ENCODE measurements around the gene CYFIP2.

Gene CYFIP2

DNA sequence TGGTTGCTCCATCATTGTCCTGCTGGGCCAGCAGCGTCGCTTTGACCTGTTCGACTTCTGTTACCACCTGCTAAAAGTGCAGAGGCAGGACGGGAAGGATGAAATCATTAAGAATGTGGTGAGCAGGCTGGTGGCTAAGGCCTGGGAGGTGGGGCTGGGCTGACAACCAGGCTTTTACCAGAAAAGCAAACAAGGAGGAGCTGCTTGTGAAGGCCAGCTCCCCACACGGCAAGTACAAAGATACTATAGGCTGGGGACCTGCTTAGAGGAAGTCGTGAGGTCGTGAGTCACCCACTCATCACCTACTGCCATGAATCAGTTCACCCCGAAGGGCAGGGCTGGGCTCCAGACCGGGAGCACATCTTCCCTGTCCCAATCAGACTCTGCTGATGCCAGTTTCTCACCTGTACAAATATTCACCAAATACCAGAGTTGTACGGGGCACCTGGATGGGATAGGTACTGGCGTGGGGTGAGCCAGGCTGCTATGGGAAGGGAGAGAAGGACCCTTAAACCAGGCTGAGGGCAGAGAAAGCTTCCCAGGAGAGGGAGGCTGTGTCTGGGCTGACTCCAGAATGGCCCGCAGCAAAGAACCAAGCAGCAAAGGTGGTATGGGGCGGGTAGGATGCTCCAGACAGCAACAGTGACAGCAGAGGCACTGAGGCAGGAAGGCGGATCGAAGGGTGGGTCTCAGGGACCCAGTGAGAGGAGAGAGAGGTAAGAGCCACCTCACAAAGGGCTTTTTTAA, 124.8 kb downstream of the CYFIP2 start:
- Histone ChIP-seq H3K4me1 (ENCODE audit: insufficient read depth, low read length, severe bottlenecking) (no peaks in the 10 kb centered on the region), H2AFZ (ENCODE audit: low read length) (no peak overlapping the region), H3K9me2 (ENCODE audit: low read depth, low read length) (no peaks in the 10 kb centered on the region), H3K4me2 (ENCODE audit: low read length) (no peak overlapping the region), H3K79me2 (ENCODE audit: insufficient read depth, low read length) (no peaks in the 10 kb centered on the region), H3K27ac (ENCODE audit: low read depth, low read length, poor library complexity, severe bottlenecking) (no peak overlapping the region), H4K20me1 (ENCODE audit: insufficient read depth, low read length) (no peaks in the 10 kb centered on the region), H3K9ac (ENCODE audit: low read length) (no peak overlapping the region), H3K36me3 (ENCODE audit: insufficient read depth, low read length) (peaks cover 78% of the 10 kb centered on the region), H3K9me3 (ENCODE audit: low read length) (no peaks in the 10 kb centered on the region), H3F3A (ENCODE audit: insufficient read depth, low read length) (no peaks in the 10 kb centered on the region), H3K4me3 (ENCODE audit: low read depth, low read length, poor library complexity, severe bottlenecking) (no peak overlapping the region), H3K27me3 (ENCODE audit: insufficient read depth, low read length) (no peaks in the 10 kb centered on the region)
- TF ChIP-seq EZH2 (IDR thresholded peaks at IDR 0.05; ENCODE audit: borderline replicate concordance, low read length) = no peak
- TF ChIP-seq, protein P1, sequence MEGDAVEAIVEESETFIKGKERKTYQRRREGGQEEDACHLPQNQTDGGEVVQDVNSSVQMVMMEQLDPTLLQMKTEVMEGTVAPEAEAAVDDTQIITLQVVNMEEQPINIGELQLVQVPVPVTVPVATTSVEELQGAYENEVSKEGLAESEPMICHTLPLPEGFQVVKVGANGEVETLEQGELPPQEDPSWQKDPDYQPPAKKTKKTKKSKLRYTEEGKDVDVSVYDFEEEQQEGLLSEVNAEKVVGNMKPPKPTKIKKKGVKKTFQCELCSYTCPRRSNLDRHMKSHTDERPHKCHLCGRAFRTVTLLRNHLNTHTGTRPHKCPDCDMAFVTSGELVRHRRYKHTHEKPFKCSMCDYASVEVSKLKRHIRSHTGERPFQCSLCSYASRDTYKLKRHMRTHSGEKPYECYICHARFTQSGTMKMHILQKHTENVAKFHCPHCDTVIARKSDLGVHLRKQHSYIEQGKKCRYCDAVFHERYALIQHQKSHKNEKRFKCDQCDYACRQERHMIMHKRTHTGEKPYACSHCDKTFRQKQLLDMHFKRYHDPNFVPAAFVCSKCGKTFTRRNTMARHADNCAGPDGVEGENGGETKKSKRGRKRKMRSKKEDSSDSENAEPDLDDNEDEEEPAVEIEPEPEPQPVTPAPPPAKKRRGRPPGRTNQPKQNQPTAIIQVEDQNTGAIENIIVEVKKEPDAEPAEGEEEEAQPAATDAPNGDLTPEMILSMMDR (IDR thresholded peaks at IDR 0.05; ENCODE audit: low read length) = no peak

DNA sequence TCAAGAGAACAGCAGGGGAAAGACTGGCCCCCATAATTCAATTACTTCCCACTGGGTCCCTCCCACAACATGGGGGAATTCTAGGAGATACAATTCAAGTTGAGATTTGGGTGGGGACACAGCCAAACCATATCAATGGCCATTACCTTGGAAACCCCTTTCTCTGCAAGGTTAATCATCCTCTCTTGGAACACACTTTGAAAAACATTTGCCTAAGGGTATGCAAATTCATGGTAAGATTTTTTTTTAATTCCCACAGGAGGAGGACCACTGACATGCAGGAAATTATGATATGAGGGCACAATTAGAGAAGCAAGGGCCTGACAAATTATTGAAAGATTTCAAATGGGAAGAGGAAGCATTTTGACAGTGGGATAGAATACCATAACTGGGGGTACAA, 132.4 kb downstream of the CYFIP2 start:
- no peaks in the 10 kb centered on the region for H3F3A ChIP-seq (ENCODE audit: insufficient read depth, low read length)
- H3K9me2 ChIP-seq (ENCODE audit: low read depth, low read length) = no peaks in the 10 kb centered on the region
- no peak overlapping the region for H2AFZ ChIP-seq (ENCODE audit: low read length)
- H3K27ac ChIP-seq (ENCODE audit: low read depth, low read length, poor library complexity, severe bottlenecking) = no peak overlapping the region
- no peaks in the 10 kb centered on the region for H3K9me3 ChIP-seq (ENCODE audit: low read length)
- H3K4me1 ChIP-seq (ENCODE audit: insufficient read depth, low read length, severe bottlenecking) = no peaks in the 10 kb centered on the region
- H3K79me2 ChIP-seq (ENCODE audit: insufficient read depth, low read length) = no peaks in the 10 kb centered on the region
- no peaks in the 10 kb centered on the region for H4K20me1 ChIP-seq (ENCODE audit: insufficient read depth, low read length)
- no peak overlapping the region for H3K4me3 ChIP-seq (ENCODE audit: low read depth, low read length, poor library complexity, severe bottlenecking)
- peaks cover 4% of the 10 kb centered on the region for H3K36me3 ChIP-seq (ENCODE audit: insufficient read depth, low read length)
- no peaks in the 10 kb centered on the region for H3K27me3 ChIP-seq (ENCODE audit: insufficient read depth, low read length)
- no peak overlapping the region for H3K9ac ChIP-seq (ENCODE audit: low read length)
- H3K4me2 ChIP-seq (ENCODE audit: low read length) = no peak overlapping the region
- TF ChIP-seq, protein P1 (IDR thresholded peaks at IDR 0.05; ENCODE audit: low read length) = no peak
- TF ChIP-seq EZH2 (IDR thresholded peaks at IDR 0.05; ENCODE audit: borderline replicate concordance, low read length) = no peak

DNA sequence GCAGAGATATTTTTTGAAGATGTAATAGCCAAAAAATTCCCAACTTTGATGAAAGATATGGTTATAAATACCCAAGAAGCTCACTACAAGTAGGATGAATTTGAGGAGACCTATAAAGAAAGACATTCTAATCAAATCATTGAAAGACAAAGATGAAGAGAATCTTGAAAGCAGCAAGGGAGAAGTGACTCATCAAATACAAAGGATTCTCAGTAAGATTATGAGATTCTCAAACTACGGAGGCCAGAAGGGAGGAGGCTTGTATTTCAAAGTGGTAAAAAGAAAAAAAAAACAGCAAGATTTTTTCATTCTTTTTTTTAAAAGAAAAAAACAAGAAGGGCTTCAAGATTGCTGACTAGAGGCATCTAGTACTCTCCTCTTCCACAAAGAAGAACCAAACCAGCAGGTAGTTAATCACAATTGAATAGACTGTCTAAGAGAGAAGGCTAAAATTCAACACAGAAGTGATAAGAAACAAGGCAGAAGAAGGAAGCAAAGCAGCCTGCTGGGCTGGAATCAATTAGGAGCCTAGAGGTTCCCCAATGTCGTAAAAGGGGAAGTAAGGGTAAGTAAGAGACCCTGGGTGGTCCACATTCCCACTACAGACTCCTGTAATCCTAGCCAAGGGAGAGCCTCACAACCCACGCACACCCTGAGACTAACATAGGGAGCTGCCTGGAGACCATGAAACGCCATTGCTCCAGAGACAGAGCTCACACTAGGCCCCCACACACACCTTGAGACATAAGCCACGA, 135.0 kb downstream of the CYFIP2 start:
- no peaks in the 10 kb centered on the region for H3K79me2 ChIP-seq (ENCODE audit: insufficient read depth, low read length)
- H2AFZ ChIP-seq (ENCODE audit: low read length) = no peak overlapping the region
- TF ChIP-seq EZH2 (IDR thresholded peaks at IDR 0.05; ENCODE audit: borderline replicate concordance, low read length) = no peak
- TF ChIP-seq, protein P1 (IDR thresholded peaks at IDR 0.05; ENCODE audit: low read length) = no peak
- no peaks in the 10 kb centered on the region for H3K9me2 ChIP-seq (ENCODE audit: low read depth, low read length)
- H3K9me3 ChIP-seq (ENCODE audit: low read length) = peaks cover 8% of the 10 kb centered on the region; the same call in 1 of the 2 replicates
- H3K27ac ChIP-seq (ENCODE audit: low read depth, low read length, poor library complexity, severe bottlenecking) = no peak overlapping the region
- no peaks in the 10 kb centered on the region for H3K36me3 ChIP-seq (ENCODE audit: insufficient read depth, low read length)
- no peak overlapping the region for H3K4me2 ChIP-seq (ENCODE audit: low read length)
- H3K4me1 ChIP-seq (ENCODE audit: insufficient read depth, low read length, severe bottlenecking) = no peaks in the 10 kb centered on the region
- H3K4me3 ChIP-seq (ENCODE audit: low read depth, low read length, poor library complexity, severe bottlenecking) = no peak overlapping the region
- no peak overlapping the region for H3K9ac ChIP-seq (ENCODE audit: low read length)
- no peaks in the 10 kb centered on the region for H4K20me1 ChIP-seq (ENCODE audit: insufficient read depth, low read length)
- no peaks in the 10 kb centered on the region for H3F3A ChIP-seq (ENCODE audit: insufficient read depth, low read length)
- no peaks in the 10 kb centered on the region; the same call in 1 of the 2 replicates for H3K27me3 ChIP-seq (ENCODE audit: insufficient read depth, low read length)
